HG03575 (cell line): Measurements from ENCODE around the gene ATP6V1G3.
"Not testable (repeated sequence)": the region's sequence is repeated elsewhere in the genome, so short reads cannot be mapped to it uniquely, and the experiment has no call there.

ENCODE experiments used
- ATAC-seq: cut with Tn5 transposase; IDR thresholded peaks from one replicate; pipeline ENCODE4 v1.9.1; 2021; ENCODE audit not compliant: unreplicated experiment, insufficient number of reproducible peaks, low FRiP score; ENCODE audit errors: extremely low read depth

ATP6V1G3 gene

GRCh38 chr1:198540580-198540979, at the start of gene ATP6V1G3:
Gene ATP6V1G3, minus strand, starts transcription at chr1:198540680. Its CDS starts 30 bp downstream, at chr1:198540650.
- ATAC-seq = no peak

GRCh38 chr1:198588845-198589244, 48.4 kb upstream of the ATP6V1G3 start:
- ATAC-seq = no peak

- no peak for ATAC-seq
Measured at GRCh38 chr1:198584163-198584562, 43.7 kb upstream of the ATP6V1G3 start.

GRCh38 chr1:198583209-198583802, 42.8 kb upstream of the ATP6V1G3 start:
- not testable (repeated sequence) for ATAC-seq

- no peak for ATAC-seq
Measured at GRCh38 chr1:198577444-198577843, 37.0 kb upstream of the ATP6V1G3 start.

GRCh38 chr1:198575798-198576641, 35.5 kb upstream of the ATP6V1G3 start:
- ATAC-seq = peak; percentile 60

GRCh38 chr1:198575292-198575691, 34.8 kb upstream of the ATP6V1G3 start:
- ATAC-seq = no peak

- no peak for ATAC-seq
Measured at GRCh38 chr1:198574325-198574724, 33.8 kb upstream of the ATP6V1G3 start.

- no peak for ATAC-seq
Measured at GRCh38 chr1:198564716-198565115, 24.2 kb upstream of the ATP6V1G3 start.

- no peak for ATAC-seq
Measured at GRCh38 chr1:198564157-198564556, 23.7 kb upstream of the ATP6V1G3 start.

- no peak for ATAC-seq
Measured at GRCh38 chr1:198563583-198563982, 23.1 kb upstream of the ATP6V1G3 start.

- ATAC-seq = no peak
Measured at GRCh38 chr1:198560161-198560560, 19.7 kb upstream of the ATP6V1G3 start.

GRCh38 chr1:198559362-198559761, 18.9 kb upstream of the ATP6V1G3 start:
- no peak for ATAC-seq

GRCh38 chr1:198558402-198558801, 17.9 kb upstream of the ATP6V1G3 start:
- no peak for ATAC-seq

- peak; percentile 81 for ATAC-seq
Measured at GRCh38 chr1:198556971-198557370, 16.5 kb upstream of the ATP6V1G3 start.

GRCh38 chr1:198552668-198553416, 12.4 kb upstream of the ATP6V1G3 start:
- ATAC-seq = no peak

GRCh38 chr1:198550941-198551524, 10.6 kb upstream of the ATP6V1G3 start:
- no peak for ATAC-seq

GRCh38 chr1:198549866-198550265, 9.4 kb upstream of the ATP6V1G3 start:
- peak; percentile 47 for ATAC-seq

- ATAC-seq = no peak
Measured at GRCh38 chr1:198548890-198549289, 8.4 kb upstream of the ATP6V1G3 start.
